Esophagus squamous epithelium (tissue), 4 donors: ENCODE results near the gene AGAP6.
"Not testable (repeated sequence)": the region's sequence is repeated elsewhere in the genome, so short reads cannot be mapped to it uniquely, and the experiment has no call there.

Experiments used
- POLR2A ChIP-seq, 4 donors: fragments of 450-650 bp; IDR thresholded peaks; one replicate each; pipeline ENCODE4 v1.6.1; 2017; ENCODE audit warnings: antibody characterized with exemption in 4 of 4, mild to moderate bottlenecking in 4 of 4, moderate library complexity in 3 of 4
- TF ChIP-seq, protein P1 (sequence below), 6 experiments: fragments of 450-650 bp in 4 of 6; fragments of 200-600 bp in 2 of 6; sonication (generic) in 2 of 6; IDR thresholded peaks; one replicate each; pipeline ENCODE4 v1.5.1; 2016 to 2019; ENCODE audit warnings: antibody characterized with exemption in 6 of 6, mild to moderate bottlenecking in 4 of 6, moderate library complexity in 4 of 6

GRCh38 chr10:49977756-49978155, 10.4 kb upstream of the AGAP6 start:
- TF ChIP-seq, protein P1, sequence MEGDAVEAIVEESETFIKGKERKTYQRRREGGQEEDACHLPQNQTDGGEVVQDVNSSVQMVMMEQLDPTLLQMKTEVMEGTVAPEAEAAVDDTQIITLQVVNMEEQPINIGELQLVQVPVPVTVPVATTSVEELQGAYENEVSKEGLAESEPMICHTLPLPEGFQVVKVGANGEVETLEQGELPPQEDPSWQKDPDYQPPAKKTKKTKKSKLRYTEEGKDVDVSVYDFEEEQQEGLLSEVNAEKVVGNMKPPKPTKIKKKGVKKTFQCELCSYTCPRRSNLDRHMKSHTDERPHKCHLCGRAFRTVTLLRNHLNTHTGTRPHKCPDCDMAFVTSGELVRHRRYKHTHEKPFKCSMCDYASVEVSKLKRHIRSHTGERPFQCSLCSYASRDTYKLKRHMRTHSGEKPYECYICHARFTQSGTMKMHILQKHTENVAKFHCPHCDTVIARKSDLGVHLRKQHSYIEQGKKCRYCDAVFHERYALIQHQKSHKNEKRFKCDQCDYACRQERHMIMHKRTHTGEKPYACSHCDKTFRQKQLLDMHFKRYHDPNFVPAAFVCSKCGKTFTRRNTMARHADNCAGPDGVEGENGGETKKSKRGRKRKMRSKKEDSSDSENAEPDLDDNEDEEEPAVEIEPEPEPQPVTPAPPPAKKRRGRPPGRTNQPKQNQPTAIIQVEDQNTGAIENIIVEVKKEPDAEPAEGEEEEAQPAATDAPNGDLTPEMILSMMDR (IDR thresholded peaks at IDR 0.05): not testable (repeated sequence)
- not testable (repeated sequence) for TF ChIP-seq POLR2A (IDR thresholded peaks at IDR 0.05)
